ENCODE data around the gene GAREM2.
A peak's percentile ranks its signal among the peaks of the same experiment; 100 is the strongest.

GAREM2 gene

GRCh38 chr2:26185304-26185928 is 12.5 kb downstream of the GAREM2 start:
- Histone ChIP-seq H3K79me2 (ENCODE audit: control insufficient read depth, insufficient read depth, low read length, poor library complexity) (peaks cover 1% of the 10 kb centered on the region), H3K4ac (ENCODE audit: low read depth, low read length) (no peak overlapping the region), H3K79me1 (ENCODE audit: low read length) (peaks cover 4% of the 10 kb centered on the region), H2AFZ (ENCODE audit: insufficient read depth, low read length, poor library complexity) (peak overlapping the region; percentile 56), H2BK120ac (ENCODE audit: insufficient read depth, low read length, poor library complexity) (peak overlapping the region; percentile 60), H4K91ac (ENCODE audit: low read depth, low read length) (peak overlapping the region; percentile 61), H2BK5ac (ENCODE audit: low read depth, low read length, poor library complexity) (peak overlapping the region; percentile 9), H4K8ac (ENCODE audit: low read depth, low read length) (peak overlapping the region; percentile 88), H3K36me3 (ENCODE audit: control insufficient read depth in 1 of 2, insufficient read depth in 2 of 2, low read length in 2 of 2) (peaks cover 5 to 6% of the 10 kb centered on the region in 2 experiments), H2AK5ac (ENCODE audit: low read length) (no peak overlapping the region), H3K14ac (ENCODE audit: low read length) (peak overlapping the region; percentile 77), H3K9ac (ENCODE audit: low read length) (peak overlapping the region; percentile 20), H2BK12ac (ENCODE audit: low read length) (no peak overlapping the region), H3K4me3 (ENCODE audit: low read depth, low read length) (peak overlapping the region; percentile 69), H3K23ac (ENCODE audit: low read length) (no peak overlapping the region), H3K9me3 (ENCODE audit: insufficient read depth, low read depth, low read length) (no peaks in the 10 kb centered on the region), H3K27me3 (ENCODE audit: insufficient read depth, low read length) (no peaks in the 10 kb centered on the region), H4K12ac (ENCODE audit: low read depth, low read length) (peak overlapping the region; percentile 90), H3K27ac (ENCODE audit: low read depth, low read length) (no peak overlapping the region), H3K4me1 (ENCODE audit: control insufficient read depth in 1 of 2, insufficient read depth in 2 of 2, low read length in 2 of 2) (peaks cover 4 to 5% of the 10 kb centered on the region in 2 experiments), H3K18ac (ENCODE audit: low read length) (no peak overlapping the region), H3K4me2 (ENCODE audit: low read length) (peak overlapping the region; percentile 76)
- no peak for DNase-seq
- no CpG with 5 or more reads among the region's 20 CpGs for WGBS (ENCODE audit: extremely low coverage, insufficient coverage, insufficient read length)

GRCh38 chr2:26185954-26186770 is 13.3 kb downstream of the GAREM2 start:
- no CpG with 5 or more reads among the region's 16 CpGs for WGBS (ENCODE audit: extremely low coverage, insufficient coverage, insufficient read length)
- no peak overlapping the region for H4K12ac ChIP-seq (ENCODE audit: low read depth, low read length)
- H2BK120ac ChIP-seq (ENCODE audit: insufficient read depth, low read length, poor library complexity), result no peak overlapping the region
- H3K79me1 ChIP-seq (ENCODE audit: low read length), result peaks cover 4% of the 10 kb centered on the region
- no peaks in the 10 kb centered on the region for H3K9me3 ChIP-seq (ENCODE audit: insufficient read depth, low read depth, low read length)
- no peak overlapping the region for H3K4me2 ChIP-seq (ENCODE audit: low read length)
- H4K8ac ChIP-seq (ENCODE audit: low read depth, low read length), result no peak overlapping the region
- no peak overlapping the region for H3K27ac ChIP-seq (ENCODE audit: low read depth, low read length)
- no peak overlapping the region for H2BK5ac ChIP-seq (ENCODE audit: low read depth, low read length, poor library complexity)
- no peak overlapping the region for H2AFZ ChIP-seq (ENCODE audit: insufficient read depth, low read length, poor library complexity)
- peaks cover 4 to 5% of the 10 kb centered on the region in 2 experiments for H3K4me1 ChIP-seq (ENCODE audit: control insufficient read depth in 1 of 2, insufficient read depth in 2 of 2, low read length in 2 of 2)
- peaks cover 13% of the 10 kb centered on the region in 2 experiments for H3K36me3 ChIP-seq (ENCODE audit: control insufficient read depth in 1 of 2, insufficient read depth in 2 of 2, low read length in 2 of 2)
- no peak overlapping the region for H2AK5ac ChIP-seq (ENCODE audit: low read length)
- H4K91ac ChIP-seq (ENCODE audit: low read depth, low read length), result no peak overlapping the region
- H3K14ac ChIP-seq (ENCODE audit: low read length), result no peak overlapping the region
- no peak overlapping the region for H3K9ac ChIP-seq (ENCODE audit: low read length)
- no peak for DNase-seq
- H3K79me2 ChIP-seq (ENCODE audit: control insufficient read depth, insufficient read depth, low read length, poor library complexity), result peaks cover 1% of the 10 kb centered on the region
- H2BK12ac ChIP-seq (ENCODE audit: low read length), result no peak overlapping the region
- no peak overlapping the region for H3K23ac ChIP-seq (ENCODE audit: low read length)
- H3K18ac ChIP-seq (ENCODE audit: low read length), result no peak overlapping the region
- no peak overlapping the region for H3K4me3 ChIP-seq (ENCODE audit: low read depth, low read length)
- no peaks in the 10 kb centered on the region for H3K27me3 ChIP-seq (ENCODE audit: insufficient read depth, low read length)
- H3K4ac ChIP-seq (ENCODE audit: low read depth, low read length), result no peak overlapping the region

- Histone ChIP-seq H4K8ac (ENCODE audit: low read depth, low read length) (no peak overlapping the region), H2BK12ac (ENCODE audit: low read length) (no peak overlapping the region), H2BK120ac (ENCODE audit: insufficient read depth, low read length, poor library complexity) (no peak overlapping the region), H3K27ac (ENCODE audit: low read depth, low read length) (no peak overlapping the region), H2BK5ac (ENCODE audit: low read depth, low read length, poor library complexity) (no peak overlapping the region), H3K79me1 (ENCODE audit: low read length) (peaks cover 4% of the 10 kb centered on the region), H3K79me2 (ENCODE audit: control insufficient read depth, insufficient read depth, low read length, poor library complexity) (peaks cover 1% of the 10 kb centered on the region), H4K91ac (ENCODE audit: low read depth, low read length) (no peak overlapping the region), H3K4me2 (ENCODE audit: low read length) (no peak overlapping the region), H3K23ac (ENCODE audit: low read length) (no peak overlapping the region), H3K9ac (ENCODE audit: low read length) (no peak overlapping the region), H2AK5ac (ENCODE audit: low read length) (no peak overlapping the region), H4K12ac (ENCODE audit: low read depth, low read length) (no peak overlapping the region), H3K18ac (ENCODE audit: low read length) (no peak overlapping the region), H3K14ac (ENCODE audit: low read length) (no peak overlapping the region), H2AFZ (ENCODE audit: insufficient read depth, low read length, poor library complexity) (no peak overlapping the region), H3K4me3 (ENCODE audit: low read depth, low read length) (no peak overlapping the region), H3K36me3 (ENCODE audit: control insufficient read depth in 1 of 2, insufficient read depth in 2 of 2, low read length in 2 of 2) (peaks cover 20% of the 10 kb centered on the region in 2 experiments), H3K27me3 (ENCODE audit: insufficient read depth, low read length) (no peaks in the 10 kb centered on the region), H3K4me1 (ENCODE audit: control insufficient read depth in 1 of 2, insufficient read depth in 2 of 2, low read length in 2 of 2) (peaks cover 4 to 5% of the 10 kb centered on the region in 2 experiments), H3K4ac (ENCODE audit: low read depth, low read length) (no peak overlapping the region), H3K9me3 (ENCODE audit: insufficient read depth, low read depth, low read length) (no peaks in the 10 kb centered on the region)
- no peak for DNase-seq
- WGBS (ENCODE audit: extremely low coverage, insufficient coverage, insufficient read length), result no CpG with 5 or more reads among the region's 15 CpGs
Observed at GRCh38 chr2:26187114-26187513, 14.2 kb downstream of the GAREM2 start.

GRCh38 chr2:26187537-26188104 is 14.7 kb downstream of the GAREM2 start:
- Histone ChIP-seq H2BK12ac (ENCODE audit: low read length) (no peak overlapping the region), H3K79me2 (ENCODE audit: control insufficient read depth, insufficient read depth, low read length, poor library complexity) (peaks cover 1% of the 10 kb centered on the region), H3K18ac (ENCODE audit: low read length) (no peak overlapping the region), H3K23ac (ENCODE audit: low read length) (no peak overlapping the region), H3K36me3 (ENCODE audit: control insufficient read depth in 1 of 2, insufficient read depth in 2 of 2, low read length in 2 of 2) (peaks cover 20% of the 10 kb centered on the region in 2 experiments), H3K9ac (ENCODE audit: low read length) (no peak overlapping the region), H3K4me3 (ENCODE audit: low read depth, low read length) (no peak overlapping the region), H3K4me1 (ENCODE audit: control insufficient read depth in 1 of 2, insufficient read depth in 2 of 2, low read length in 2 of 2) (peaks cover 4 to 5% of the 10 kb centered on the region in 2 experiments), H3K27me3 (ENCODE audit: insufficient read depth, low read length) (no peaks in the 10 kb centered on the region), H4K8ac (ENCODE audit: low read depth, low read length) (no peak overlapping the region), H3K79me1 (ENCODE audit: low read length) (peaks cover 4% of the 10 kb centered on the region), H3K4ac (ENCODE audit: low read depth, low read length) (no peak overlapping the region), H2BK5ac (ENCODE audit: low read depth, low read length, poor library complexity) (no peak overlapping the region), H2AFZ (ENCODE audit: insufficient read depth, low read length, poor library complexity) (no peak overlapping the region), H4K12ac (ENCODE audit: low read depth, low read length) (no peak overlapping the region), H2BK120ac (ENCODE audit: insufficient read depth, low read length, poor library complexity) (no peak overlapping the region), H3K27ac (ENCODE audit: low read depth, low read length) (no peak overlapping the region), H3K9me3 (ENCODE audit: insufficient read depth, low read depth, low read length) (no peaks in the 10 kb centered on the region), H4K91ac (ENCODE audit: low read depth, low read length) (no peak overlapping the region), H3K4me2 (ENCODE audit: low read length) (no peak overlapping the region), H3K14ac (ENCODE audit: low read length) (no peak overlapping the region), H2AK5ac (ENCODE audit: low read length) (no peak overlapping the region)
- no CpG with 5 or more reads among the region's 16 CpGs for WGBS (ENCODE audit: extremely low coverage, insufficient coverage, insufficient read length)
- DNase-seq, result no peak

Measured in trophoblast cell (in vitro differentiated cells and primary cell).